ENCODE results near the gene IL33. TPM values are rescaled to one million over a fixed set of nuclear protein-coding genes. Genes with fewer than 3 reads are reported as not detected.

The IL33 gene
- total RNA-seq, 1 donor from 2014 or later = not detected

GRCh38 chr9:6199596-6199995 is 16.0 kb upstream of the IL33 start:
- no peaks in the 10 kb centered on the region for H3K4me1 Mint-ChIP-seq (ENCODE audit: low read depth)
- H3K9me3 Mint-ChIP-seq (ENCODE audit: low read depth) = no peaks in the 10 kb centered on the region
- no peak for TF ChIP-seq CTCF (IDR thresholded peaks at IDR 0.05)
- H3K27me3 Mint-ChIP-seq (ENCODE audit: low read depth) = peaks cover 8% of the 10 kb centered on the region
- no peak overlapping the region for H3K27ac Mint-ChIP-seq (ENCODE audit: unreplicated experiment)
- no peak for DNase-seq (ENCODE audit: low spot score)
- H3K36me3 Mint-ChIP-seq (ENCODE audit: low read depth) = no peaks in the 10 kb centered on the region
- H3K4me3 Mint-ChIP-seq (ENCODE audit: unreplicated experiment) = no peak overlapping the region

GRCh38 chr9:6200761-6201160 is 14.8 kb upstream of the IL33 start:
- H3K4me1 Mint-ChIP-seq (ENCODE audit: low read depth) = no peaks in the 10 kb centered on the region
- no peak for DNase-seq (ENCODE audit: low spot score)
- no peaks in the 10 kb centered on the region for H3K36me3 Mint-ChIP-seq (ENCODE audit: low read depth)
- H3K27ac Mint-ChIP-seq (ENCODE audit: unreplicated experiment) = no peak overlapping the region
- no peak overlapping the region for H3K4me3 Mint-ChIP-seq (ENCODE audit: unreplicated experiment)
- peaks cover 9% of the 10 kb centered on the region for H3K27me3 Mint-ChIP-seq (ENCODE audit: low read depth)
- no peak for TF ChIP-seq CTCF (IDR thresholded peaks at IDR 0.05)
- H3K9me3 Mint-ChIP-seq (ENCODE audit: low read depth) = no peaks in the 10 kb centered on the region

- no peak overlapping the region for H3K4me3 Mint-ChIP-seq (ENCODE audit: unreplicated experiment)
- H3K9me3 Mint-ChIP-seq (ENCODE audit: low read depth) = peaks cover 44% of the 10 kb centered on the region
- no peaks in the 10 kb centered on the region for H3K36me3 Mint-ChIP-seq (ENCODE audit: low read depth)
- TF ChIP-seq CTCF (IDR thresholded peaks at IDR 0.05) = no peak
- H3K27me3 Mint-ChIP-seq (ENCODE audit: low read depth) = peaks cover 3% of the 10 kb centered on the region
- H3K4me1 Mint-ChIP-seq (ENCODE audit: low read depth) = no peaks in the 10 kb centered on the region
- no peak overlapping the region for H3K27ac Mint-ChIP-seq (ENCODE audit: unreplicated experiment)
- no peak for DNase-seq (ENCODE audit: low spot score)
These were observed 5.6 kb upstream of the IL33 start for GRCh38 chr9:6209966-6210365.

GRCh38 chr9:6212722-6213375 is 2.8 kb upstream of the IL33 start:
- no peak for DNase-seq (ENCODE audit: low spot score)
- no peak overlapping the region for H3K4me3 Mint-ChIP-seq (ENCODE audit: unreplicated experiment)
- H3K27ac Mint-ChIP-seq (ENCODE audit: unreplicated experiment) = no peak overlapping the region
- H3K4me1 Mint-ChIP-seq (ENCODE audit: low read depth) = peaks cover under 1% of the 10 kb centered on the region
- peaks cover 30% of the 10 kb centered on the region for H3K9me3 Mint-ChIP-seq (ENCODE audit: low read depth)
- no peak for TF ChIP-seq CTCF (IDR thresholded peaks at IDR 0.05)
- H3K36me3 Mint-ChIP-seq (ENCODE audit: low read depth) = no peaks in the 10 kb centered on the region
- H3K27me3 Mint-ChIP-seq (ENCODE audit: low read depth) = peaks cover 13% of the 10 kb centered on the region

- Mint-ChIP-seq H3K36me3 (ENCODE audit: low read depth) (no peaks in the 10 kb centered on the region), H3K9me3 (ENCODE audit: low read depth) (peaks cover 17% of the 10 kb centered on the region), H3K27ac (ENCODE audit: unreplicated experiment) (no peak overlapping the region), H3K4me3 (ENCODE audit: unreplicated experiment) (no peak overlapping the region), H3K27me3 (ENCODE audit: low read depth) (peaks cover 18% of the 10 kb centered on the region), H3K4me1 (ENCODE audit: low read depth) (peaks cover 5% of the 10 kb centered on the region)
- no peak for TF ChIP-seq CTCF (IDR thresholded peaks at IDR 0.05)
- DNase-seq (ENCODE audit: low spot score) = no peak
These were observed 1.2 kb upstream of the IL33 start for GRCh38 chr9:6214434-6214833.

All from chondrocyte (in vitro differentiated cells).